ENCODE results near the gene YAP1.

GRCh38 chr11:102172127-102172848, 62.0 kb downstream of the YAP1 start:
- TF ChIP-seq TAF1 (IDR thresholded peaks at IDR 0.05; ENCODE audit: borderline replicate concordance, low read depth, low read length) (no peak), POLR2A (IDR thresholded peaks at IDR 0.05; ENCODE audit: low read depth, low read length) (no peak)

Data from GM12892 (cell line).